HepG2 (cell line): Measurements from ENCODE around the gene ANKRD39. TPM values are rescaled to one million over a fixed set of nuclear protein-coding genes. Genes with fewer than 3 reads are reported as not detected.
A peak's percentile ranks its signal among the peaks of the same experiment; 100 is the strongest.

Source experiments
- ARID4A ChIP-seq: sonication (generic); formaldehyde crosslinking; IDR thresholded peaks from 2 replicates; pipeline ENCODE4 v1.5.0; 2020; ENCODE audit warnings: mild to moderate bottlenecking, missing genetic modification reagents, borderline replicate concordance
- BCL3 ChIP-seq: sonication (generic); formaldehyde crosslinking; IDR thresholded peaks from 2 replicates; pipeline ENCODE4 v1.5.1; 2020; ENCODE audit warnings: mild to moderate bottlenecking, missing genetic modification reagents, moderate library complexity
- FOXM1 ChIP-seq: sonication (generic); formaldehyde crosslinking; IDR thresholded peaks from 2 replicates; pipeline ENCODE4 v1.5.0; 2020; ENCODE audit warnings: missing genetic modification reagents
- MBD4 ChIP-seq: IDR thresholded peaks from 2 replicates; pipeline ENCODE4 v1.6.1; 2012; ENCODE audit warnings: low read length, inconsistent platforms, borderline replicate concordance
- MZF1 ChIP-seq: sonication (generic); formaldehyde crosslinking; IDR thresholded peaks from 2 replicates; pipeline ENCODE4 v1.8.1; 2023; ENCODE audit warnings: mild to moderate bottlenecking, missing genetic modification reagents, borderline replicate concordance
- RBFOX2 ChIP-seq: fragments of 200-400 bp; formaldehyde crosslinking; IDR thresholded peaks from 2 replicates; pipeline ENCODE4 v1.6.1; 2017; ENCODE audit warnings: low read depth, mild to moderate bottlenecking, low read length
- RFX1 ChIP-seq: fragments of 450-650 bp; IDR thresholded peaks from 2 replicates; pipeline ENCODE4 v1.6.1; 2017
- THRA ChIP-seq: sonication (generic); formaldehyde crosslinking; IDR thresholded peaks from 2 replicates; pipeline ENCODE4 v1.4.0; 2020; ENCODE audit warnings: missing genetic modification reagents, borderline replicate concordance
- ZBTB20 ChIP-seq: sonication (generic); formaldehyde crosslinking; IDR thresholded peaks from 2 replicates; pipeline ENCODE4 v1.8.1; 2023; ENCODE audit warnings: missing genetic modification reagents, low read depth, mild to moderate bottlenecking, borderline replicate concordance
- ZBTB25 ChIP-seq: IDR thresholded peaks from 2 replicates; pipeline ENCODE4 v1.6.1; 2018; ENCODE audit warnings: missing genetic modification reagents
- ZNF407 ChIP-seq: sonication (generic); formaldehyde crosslinking; IDR thresholded peaks from one replicate; pipeline ENCODE4 v1.5.1; 2020; ENCODE audit warnings: mild to moderate bottlenecking, missing genetic modification reagents; ENCODE audit errors: not compliant biosample characterization
- polyA plus RNA-seq, 8 experiments: library from polyadenylated mRNA; depleted of rRNA in 3 of 8; stranded (reverse) in 7 of 8; unstranded in 1 of 8; fragments of >200 nt; fragmentation: Illumina TruSeq in 4 of 8; extraction: Trizol in 4 of 8; gene quantifications; 2 replicates each; pipeline versions ENCODE4 v1.2.1 to v1.2.3, GENCODE V29; 2011 to 2016; ENCODE audit warnings: low read depth in 4 of 8, missing spikeins in 1 of 8, mixed read lengths in 1 of 8; ENCODE audit not compliant: insufficient read depth in 1 of 8
- total RNA-seq, 5 experiments: library from RNA; depleted of rRNA; stranded (reverse); fragments of >200 nt; fragmentation: Illumina TruSeq; extraction: Trizol; gene quantifications; 2 replicates each; pipeline ENCODE4 v1.2.3, GENCODE V29; 2016; ENCODE audit warnings: low read depth in 1 of 5

The ANKRD39 gene
- total and polyA plus RNA-seq, 2 of the 13 experiments (the other 11 are each of a cell fraction or from before 2014, with no cell fraction given) = 23.2 to 24.8 TPM

GRCh38 chr2:96819128-96819875 is 38.5 kb downstream of the ANKRD39 start (continued):
- TF ChIP-seq MBD4 = no peak
- no peak for TF ChIP-seq RBFOX2
- no peak for TF ChIP-seq ZNF407 (CRISPR knock-in tag)
- TF ChIP-seq MZF1 (CRISPR knock-in tag) = 0 out of 2 replicates have a peak, but pooled peaks have one; percentile 85
- peak; percentile 82 for TF ChIP-seq ZBTB25 (CRISPR knock-in tag)
- peak; percentile 95; the same call in 1 of the 2 replicates for TF ChIP-seq ZBTB20
- no peak for TF ChIP-seq FOXM1 (CRISPR knock-in tag)
- peak; percentile 95 for TF ChIP-seq ARID4A (CRISPR knock-in tag)
- TF ChIP-seq RFX1 = no peak
- peak; percentile 99 for TF ChIP-seq THRA (CRISPR knock-in tag)
- 0 out of 2 replicates have a peak, but pooled peaks have one; percentile 49 for TF ChIP-seq BCL3 (CRISPR knock-in tag)
